ENCODE data around the gene TCAP.

The TCAP gene, protein sequence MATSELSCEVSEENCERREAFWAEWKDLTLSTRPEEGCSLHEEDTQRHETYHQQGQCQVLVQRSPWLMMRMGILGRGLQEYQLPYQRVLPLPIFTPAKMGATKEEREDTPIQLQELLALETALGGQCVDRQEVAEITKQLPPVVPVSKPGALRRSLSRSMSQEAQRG

DNA sequence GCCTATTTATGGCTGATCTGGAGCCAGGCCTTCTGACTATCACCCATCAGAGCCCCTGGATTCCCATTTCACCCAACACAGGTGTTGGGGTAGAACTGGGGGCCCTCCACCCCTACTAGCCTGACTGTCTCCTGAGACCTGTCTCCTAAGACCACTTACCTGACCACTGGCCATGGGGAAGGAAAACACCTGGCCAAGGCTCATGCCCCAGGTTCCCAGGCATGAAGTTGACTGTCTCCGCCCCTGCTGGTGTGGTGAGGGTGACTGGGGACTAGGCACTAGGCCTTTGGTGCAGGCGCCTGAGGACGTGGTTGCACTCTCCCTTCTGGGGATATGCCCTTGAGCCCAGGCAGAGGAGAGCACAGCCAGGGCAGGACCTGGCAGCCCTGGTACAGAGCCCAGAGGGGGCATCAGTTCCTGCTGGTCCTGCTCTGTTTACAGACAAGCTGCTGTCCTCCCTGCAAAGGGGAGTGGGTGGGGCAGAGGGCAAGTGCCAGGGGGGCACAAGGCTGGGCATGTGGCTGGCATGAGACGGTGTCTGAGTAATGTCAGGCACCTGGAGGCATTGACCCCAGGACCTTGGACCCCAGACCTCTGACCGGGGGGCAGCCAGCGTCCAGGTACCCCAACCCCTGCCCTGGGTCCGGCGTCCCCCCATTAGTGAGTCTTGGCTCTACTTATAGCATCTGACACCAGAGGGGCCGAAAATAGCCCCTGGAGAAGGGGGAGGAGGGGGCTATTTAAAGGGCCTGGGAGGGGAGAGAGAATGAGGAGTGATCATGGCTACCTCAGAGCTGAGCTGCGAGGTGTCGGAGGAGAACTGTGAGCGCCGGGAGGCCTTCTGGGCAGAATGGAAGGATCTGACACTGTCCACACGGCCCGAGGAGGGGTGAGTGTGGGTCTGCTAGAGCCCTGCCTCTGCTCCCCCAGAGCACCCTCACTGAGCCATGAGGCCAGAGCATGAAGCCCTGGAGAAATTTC lies at the start of gene TCAP:
TCAP (plus strand) TSS at position 769 of the 981 bp plus-strand sequence; CDS start at position 780, 11 bp downstream.
- peak within 1 kb of the TSS; percentile 19; the same call in 1 of the 2 replicates for H3K9ac ChIP-seq
- H4K20me1 ChIP-seq, result peaks cover 52% of the 10 kb centered on the region
- peak within 1 kb of the TSS; percentile 86 for H3K4me2 ChIP-seq
- peaks cover 28% of the 10 kb centered on the region for H3K36me3 ChIP-seq
- no peak for TF ChIP-seq Cebpa-rat (IDR thresholded peaks at IDR 0.05)
- H3K27me3 ChIP-seq, result peaks cover 43% of the 10 kb centered on the region
- peak within 1 kb of the TSS; percentile 35; the same call in 1 of the 2 replicates for H3K27ac ChIP-seq
- no peak within 1 kb of the TSS for H3K4me3 ChIP-seq
- H3K4me1 ChIP-seq, result peaks cover 90% of the 10 kb centered on the region
- H3K9me3 ChIP-seq, result no peaks in the 10 kb centered on the region

DNA sequence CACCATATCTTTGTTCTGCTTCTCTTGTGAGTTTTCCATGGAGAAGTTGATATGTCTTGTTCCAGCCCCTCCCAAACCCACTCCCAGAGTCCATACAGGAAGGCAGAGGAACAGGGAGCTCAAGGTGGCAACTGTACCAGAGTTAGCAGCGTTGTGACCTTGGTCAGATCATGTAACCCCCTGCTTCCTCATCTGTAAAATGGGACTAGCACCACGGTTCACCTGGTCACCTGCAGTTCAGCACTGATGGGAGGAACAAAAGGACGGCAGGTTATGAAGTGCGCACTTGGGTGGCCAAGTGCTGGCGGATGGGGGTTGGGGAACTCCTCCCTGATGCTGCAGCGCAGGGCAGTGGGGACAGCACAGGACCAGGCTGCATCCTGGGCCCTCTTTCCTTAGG lies 49.7 kb upstream of the TCAP start:
- Histone ChIP-seq H3K4me3 (no peak overlapping the region), H3K4me2 (no peak overlapping the region), H3K9me3 (no peaks in the 10 kb centered on the region), H3K4me1 (peaks cover 25% of the 10 kb centered on the region), H3K27me3 (no peaks in the 10 kb centered on the region; the same call in 1 of the 2 replicates), H4K20me1 (no peaks in the 10 kb centered on the region), H3K36me3 (no peaks in the 10 kb centered on the region), H3K27ac (no peak overlapping the region), H3K9ac (no peak overlapping the region)
- no peak for TF ChIP-seq Cebpa-rat (IDR thresholded peaks at IDR 0.05)

DNA sequence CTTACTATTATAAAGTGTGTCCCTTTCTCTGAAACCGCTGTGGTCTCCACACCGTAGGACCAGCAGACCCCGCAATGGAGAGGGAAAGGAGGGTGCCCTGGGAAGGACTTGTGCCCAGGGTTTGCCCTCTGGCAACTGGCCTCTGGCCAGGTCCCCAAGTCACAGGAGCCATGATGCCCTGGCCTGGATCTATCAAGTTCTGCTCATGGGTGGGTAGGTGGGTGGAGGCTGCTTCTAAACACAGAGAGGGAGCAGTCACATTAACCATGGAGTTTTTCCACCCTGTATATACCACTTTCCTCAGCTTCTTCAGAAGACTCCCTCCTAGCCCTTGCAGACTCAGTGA lies 48.1 kb upstream of the TCAP start:
- no peak for TF ChIP-seq Cebpa-rat (IDR thresholded peaks at IDR 0.05)
- Histone ChIP-seq H3K9me3 (no peaks in the 10 kb centered on the region), H3K4me2 (peak overlapping the region; percentile 94), H3K9ac (no peak overlapping the region), H3K27me3 (no peaks in the 10 kb centered on the region), H3K4me3 (peak overlapping the region; percentile 68; the same call in 1 of the 2 replicates), H3K36me3 (no peaks in the 10 kb centered on the region), H3K4me1 (peaks cover 38% of the 10 kb centered on the region), H4K20me1 (no peaks in the 10 kb centered on the region), H3K27ac (peak overlapping the region; percentile 82; the same call in 1 of the 2 replicates)

DNA sequence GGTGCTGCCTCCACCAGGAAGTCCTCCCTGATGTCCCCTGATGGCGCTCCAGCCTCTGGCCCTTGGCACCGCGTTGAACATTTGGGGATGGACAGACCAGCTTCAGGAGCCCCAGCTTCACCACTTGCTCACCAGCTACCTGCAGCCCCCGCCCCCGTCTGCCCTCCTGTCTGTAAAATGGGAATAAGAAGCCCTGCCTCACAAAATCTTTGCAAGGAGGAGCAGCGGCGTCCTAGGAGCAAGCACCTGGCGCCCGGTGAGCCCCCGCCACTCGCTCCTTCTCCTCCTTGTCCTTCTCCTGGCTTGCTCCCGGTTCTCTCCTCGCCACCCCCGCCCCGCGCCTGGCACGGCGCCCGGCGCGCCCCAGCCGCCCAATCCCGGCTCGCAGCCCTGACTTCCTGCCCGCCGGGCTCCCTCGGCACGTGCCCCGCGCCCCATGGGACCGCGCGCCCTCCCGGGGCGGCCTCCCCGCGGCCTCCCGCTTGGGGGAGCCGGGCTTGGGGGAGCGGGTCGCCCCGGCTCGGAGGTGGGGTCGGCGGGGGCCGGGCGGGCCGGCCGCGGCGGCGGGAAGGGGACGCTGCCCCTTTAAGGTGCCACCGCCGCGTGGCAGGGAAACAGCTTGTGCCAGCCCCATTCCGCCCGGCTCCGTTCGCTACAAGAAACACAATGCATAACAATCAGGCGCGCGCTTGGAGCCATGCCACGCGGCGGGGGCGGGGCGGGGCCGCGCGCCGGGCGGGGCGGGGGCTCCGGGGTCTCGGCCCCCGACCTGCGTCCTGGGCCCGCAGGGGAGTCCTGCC lies 47.5 kb upstream of the TCAP start:
- no peak for TF ChIP-seq Cebpa-rat (IDR thresholded peaks at IDR 0.05)

DNA sequence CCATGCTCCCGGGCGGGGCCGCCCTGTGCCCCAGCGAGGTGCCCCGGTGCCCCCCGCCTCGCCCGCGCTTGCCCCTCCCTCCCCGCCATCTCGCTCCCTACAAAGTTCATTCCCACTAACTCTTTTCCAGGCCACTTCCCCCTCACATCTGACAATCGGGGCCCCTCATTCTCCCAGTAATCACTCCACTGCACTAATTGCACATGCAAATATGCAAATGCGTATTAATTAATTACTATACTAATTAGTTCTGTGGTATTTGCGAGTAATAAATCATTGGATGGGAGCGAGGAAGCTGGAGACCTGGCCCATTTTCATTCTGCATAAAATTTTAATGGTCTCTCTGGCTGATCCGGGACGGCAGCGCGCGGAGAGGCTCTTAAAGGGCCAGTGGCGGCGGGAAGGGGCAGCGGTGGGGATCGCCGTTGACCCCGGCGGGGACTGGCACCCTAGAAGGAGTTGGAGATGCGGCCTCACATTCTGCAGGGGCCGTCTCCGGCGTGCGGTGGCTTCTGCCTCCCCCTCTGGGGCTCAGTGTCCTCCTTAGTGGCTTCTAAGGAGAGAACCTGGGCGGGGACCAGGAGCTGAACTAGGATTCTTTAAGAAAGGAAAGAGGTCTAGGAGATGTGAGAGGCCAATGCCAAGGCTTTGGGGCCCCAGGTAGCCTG lies 46.8 kb upstream of the TCAP start:
- no peaks in the 10 kb centered on the region for H4K20me1 ChIP-seq
- H3K36me3 ChIP-seq, result no peaks in the 10 kb centered on the region
- H3K4me2 ChIP-seq, result peak overlapping the region; percentile 94
- H3K9me3 ChIP-seq, result no peaks in the 10 kb centered on the region
- H3K27ac ChIP-seq, result peak overlapping the region; percentile 67
- no peaks in the 10 kb centered on the region for H3K27me3 ChIP-seq
- H3K9ac ChIP-seq, result peak overlapping the region; percentile 79
- H3K4me1 ChIP-seq, result peaks cover 48% of the 10 kb centered on the region
- no peak for TF ChIP-seq Cebpa-rat (IDR thresholded peaks at IDR 0.05)
- peak overlapping the region; percentile 68 for H3K4me3 ChIP-seq

More for the DNA sequence above, 47.5 kb upstream of the TCAP start:
- H3K9me3 ChIP-seq, result no peaks in the 10 kb centered on the region
- H3K9ac ChIP-seq, result peak overlapping the region; percentile 79
- H3K4me3 ChIP-seq, result peak overlapping the region; percentile 68
- H3K27me3 ChIP-seq, result no peaks in the 10 kb centered on the region
- H4K20me1 ChIP-seq, result no peaks in the 10 kb centered on the region
- H3K4me2 ChIP-seq, result peak overlapping the region; percentile 94
- H3K27ac ChIP-seq, result peak overlapping the region; percentile 82
- H3K4me1 ChIP-seq, result peaks cover 43% of the 10 kb centered on the region
- H3K36me3 ChIP-seq, result no peaks in the 10 kb centered on the region

DNA sequence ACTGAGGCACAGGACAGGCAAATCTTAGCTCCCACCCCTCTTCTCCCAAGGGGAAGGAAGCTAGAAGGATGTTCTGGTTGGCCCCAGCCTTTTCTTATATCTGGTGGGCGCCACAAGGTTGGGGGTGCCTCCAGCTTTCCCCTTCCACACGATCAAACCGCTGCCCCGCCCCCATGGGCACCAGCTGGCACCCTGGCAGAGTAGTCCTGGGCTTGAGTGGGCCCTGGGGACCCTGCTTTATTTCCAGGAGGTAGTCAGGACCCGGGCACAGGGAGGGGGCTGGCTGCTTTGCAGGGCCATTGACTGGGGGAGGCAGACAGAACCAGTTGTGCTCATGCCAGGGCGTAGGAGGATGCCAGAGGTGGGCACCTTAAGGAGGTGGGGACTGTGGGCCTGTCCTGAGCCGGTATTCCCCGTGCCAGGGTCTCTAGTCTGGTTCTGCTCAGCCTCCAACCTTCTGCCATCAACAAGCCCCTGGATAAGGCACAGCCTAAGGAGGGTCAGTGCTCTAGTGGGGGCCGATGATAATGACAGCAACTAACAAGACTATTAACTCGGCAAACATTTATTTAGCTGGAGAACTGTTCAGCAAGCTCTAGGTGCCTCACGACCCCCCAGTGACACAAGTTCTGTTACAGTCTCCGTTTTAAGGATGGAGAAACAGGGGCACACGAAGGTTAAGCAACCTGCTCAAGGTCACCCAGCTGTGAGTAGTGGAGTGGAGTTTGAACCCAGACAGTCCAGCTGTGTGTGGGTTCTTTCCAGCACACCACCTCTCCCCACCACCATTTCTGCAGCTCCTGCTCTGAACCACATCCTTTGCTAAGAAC lies 46.0 kb upstream of the TCAP start:
- H3K27me3 ChIP-seq, result no peaks in the 10 kb centered on the region
- H3K4me3 ChIP-seq, result peak overlapping the region; percentile 68
- peak overlapping the region; percentile 67 for H3K27ac ChIP-seq
- peak overlapping the region; percentile 79 for H3K9ac ChIP-seq
- no peak for TF ChIP-seq Cebpa-rat (IDR thresholded peaks at IDR 0.05)
- H3K4me2 ChIP-seq, result peak overlapping the region; percentile 94
- no peaks in the 10 kb centered on the region for H3K9me3 ChIP-seq
- no peaks in the 10 kb centered on the region for H3K36me3 ChIP-seq
- H3K4me1 ChIP-seq, result peaks cover 54% of the 10 kb centered on the region
- H4K20me1 ChIP-seq, result no peaks in the 10 kb centered on the region

DNA sequence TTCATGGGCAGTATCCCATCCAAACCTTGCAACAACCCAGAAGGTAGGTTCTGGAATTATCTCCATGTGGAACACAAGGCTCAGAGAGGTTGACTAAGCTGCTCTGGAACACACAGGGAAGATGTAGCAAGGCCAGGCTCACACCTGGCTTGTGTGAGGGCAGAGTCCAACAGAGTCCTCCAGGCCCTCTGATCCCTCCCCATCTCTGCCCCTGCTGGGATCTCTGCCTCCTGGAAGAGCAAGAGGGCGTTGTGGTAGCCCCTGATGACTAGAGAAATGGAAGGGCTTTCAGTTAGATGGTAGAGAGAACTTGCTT lies 45.4 kb upstream of the TCAP start:
- H4K20me1 ChIP-seq, result no peaks in the 10 kb centered on the region
- no peak overlapping the region for H3K4me3 ChIP-seq
- peaks cover 1% of the 10 kb centered on the region; the same call in 1 of the 2 replicates for H3K27me3 ChIP-seq
- H3K27ac ChIP-seq, result no peak overlapping the region
- peaks cover 54% of the 10 kb centered on the region for H3K4me1 ChIP-seq
- no peak overlapping the region; the same call in 1 of the 2 replicates for H3K9ac ChIP-seq
- H3K36me3 ChIP-seq, result no peaks in the 10 kb centered on the region
- H3K9me3 ChIP-seq, result no peaks in the 10 kb centered on the region
- TF ChIP-seq Cebpa-rat (IDR thresholded peaks at IDR 0.05), result no peak
- peak overlapping the region; percentile 94 for H3K4me2 ChIP-seq

DNA sequence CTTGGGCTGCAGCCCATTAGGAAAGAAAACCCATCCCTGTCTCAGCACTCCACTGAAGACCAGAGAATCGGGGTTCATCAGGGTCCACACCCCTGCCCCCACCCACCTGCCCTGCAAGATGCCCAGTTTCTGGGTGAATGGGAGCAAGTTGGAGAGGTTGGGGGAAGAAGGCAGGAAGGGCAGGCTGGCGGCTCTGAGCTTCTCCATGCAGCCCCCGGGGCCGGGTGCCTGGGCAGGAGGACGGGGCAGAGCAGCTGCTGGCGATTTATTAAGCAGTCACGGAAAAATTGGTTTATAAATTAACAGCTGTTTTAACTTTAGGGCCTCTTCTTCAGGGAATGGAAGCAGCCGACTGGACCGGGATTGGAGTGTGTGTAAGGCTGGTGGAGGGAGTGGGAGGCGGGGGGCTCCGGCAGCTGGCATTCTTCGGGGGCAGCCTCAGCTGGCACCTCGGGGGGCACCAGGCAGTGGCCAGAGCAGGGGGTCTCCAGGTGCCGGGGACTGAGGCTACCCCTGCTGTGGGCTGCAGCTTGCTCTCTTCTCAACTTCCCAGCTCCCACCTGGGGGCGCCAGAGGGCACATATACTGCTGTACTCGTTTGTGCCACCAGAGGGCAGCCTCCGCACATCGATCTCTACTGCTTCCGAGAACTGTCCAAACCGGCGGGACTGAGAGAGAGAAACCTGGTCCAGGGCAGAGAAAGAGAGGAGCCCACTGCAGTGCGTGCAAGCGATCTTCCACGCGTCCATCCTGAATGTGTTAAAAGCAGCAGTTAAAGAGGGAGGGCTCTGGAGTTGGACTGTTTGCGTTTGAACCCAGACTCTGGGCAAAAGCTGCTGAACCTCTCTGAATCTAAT lies 43.4 kb upstream of the TCAP start:
- no peak overlapping the region for H3K9ac ChIP-seq
- H4K20me1 ChIP-seq, result no peaks in the 10 kb centered on the region
- no peak for TF ChIP-seq Cebpa-rat (IDR thresholded peaks at IDR 0.05)
- peaks cover 12% of the 10 kb centered on the region for H3K27me3 ChIP-seq
- no peaks in the 10 kb centered on the region for H3K36me3 ChIP-seq
- no peak overlapping the region for H3K27ac ChIP-seq
- H3K4me1 ChIP-seq, result peaks cover 56% of the 10 kb centered on the region
- H3K9me3 ChIP-seq, result no peaks in the 10 kb centered on the region
- H3K4me2 ChIP-seq, result peak overlapping the region; percentile 64
- H3K4me3 ChIP-seq, result no peak overlapping the region

Data from BLaER1 (cell line).